Neural progenitor cell (in vitro differentiated cells): ENCODE measurements around the gene CHTF18.

Experiments
- CTCF ChIP-seq: fragments of 200-600 bp; sonication (generic); IDR thresholded peaks from 2 replicates; pipeline ENCODE4 v1.5.1; 2017; ENCODE audit warnings: antibody characterized with exemption, mild to moderate bottlenecking
- EZH2phosphoT487 ChIP-seq: fragments of 200-600 bp; sonication (generic); IDR thresholded peaks from 2 replicates; pipeline ENCODE4 v1.6.1; 2017; ENCODE audit warnings: antibody characterized with exemption

GRCh38 chr16:844638-845350 lies 56.4 kb downstream of the CHTF18 start:
- no peak for TF ChIP-seq CTCF
- TF ChIP-seq EZH2phosphoT487 = no peak
